Muscle of arm (tissue), 12 donors: ENCODE results near the gene FGF6. TPM values are rescaled to one million over a fixed set of nuclear protein-coding genes. Genes with fewer than 3 reads are reported as not detected.

Experiments
- DNase-seq: peaks from one replicate; pipeline ENCODE4 v3.0.0-alpha.2; 2013
- polyA plus RNA-seq, 12 donors: library from polyadenylated mRNA; unstranded; fragments of 120-200 nt; gene quantifications; one replicate each; pipeline ENCODE4 v1.2.1, GENCODE V29; 2013; ENCODE audit not compliant: insufficient read length in 12 of 12

The FGF6 gene
- polyA plus RNA-seq, 12 donors: 12.8 to 49.3 (median 37.2) TPM; not detected in 1

DNA sequence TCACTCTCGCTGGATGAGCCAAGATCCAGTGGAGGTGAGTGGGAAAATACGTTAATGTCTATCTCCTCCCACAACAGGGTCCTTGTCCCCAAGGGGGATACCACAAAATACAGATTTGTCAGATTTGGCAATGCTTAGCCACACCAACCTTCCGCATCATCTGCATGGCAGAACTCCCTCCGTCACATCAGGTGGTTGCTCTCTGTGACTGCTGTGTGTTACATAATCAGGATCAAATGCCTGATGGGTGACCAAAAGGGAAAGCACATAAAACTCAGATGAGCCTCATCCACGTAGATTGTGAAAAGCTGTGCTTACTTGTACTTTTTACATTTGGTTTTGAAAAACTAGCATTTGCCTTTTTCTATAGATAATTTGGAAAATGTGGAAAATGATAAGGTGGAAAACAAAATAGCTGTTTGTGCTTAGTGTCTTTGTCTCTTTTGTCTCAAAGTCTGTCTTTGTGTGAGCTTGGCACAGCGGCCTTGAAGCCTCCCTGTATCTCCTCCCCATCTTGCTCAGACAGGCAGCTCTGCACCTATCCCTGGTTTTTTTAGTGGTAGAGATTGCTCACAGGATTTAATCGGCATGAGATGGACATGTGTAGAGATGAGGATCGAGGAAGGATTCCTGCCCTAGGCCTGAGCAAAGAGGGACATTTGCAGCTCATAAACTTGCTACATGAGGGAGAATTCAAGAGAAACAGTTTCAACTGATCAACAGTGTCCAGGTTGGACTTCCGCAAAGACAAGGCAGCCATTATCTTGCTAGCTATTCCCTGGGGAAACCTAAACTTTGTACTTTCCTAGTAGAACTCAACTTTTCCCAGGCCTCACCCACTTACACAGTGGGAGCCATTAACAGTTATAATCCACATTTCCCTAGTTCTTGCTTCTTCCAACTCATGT lies 3.6 kb upstream of the FGF6 start:
- DNase-seq: no peak

DNA sequence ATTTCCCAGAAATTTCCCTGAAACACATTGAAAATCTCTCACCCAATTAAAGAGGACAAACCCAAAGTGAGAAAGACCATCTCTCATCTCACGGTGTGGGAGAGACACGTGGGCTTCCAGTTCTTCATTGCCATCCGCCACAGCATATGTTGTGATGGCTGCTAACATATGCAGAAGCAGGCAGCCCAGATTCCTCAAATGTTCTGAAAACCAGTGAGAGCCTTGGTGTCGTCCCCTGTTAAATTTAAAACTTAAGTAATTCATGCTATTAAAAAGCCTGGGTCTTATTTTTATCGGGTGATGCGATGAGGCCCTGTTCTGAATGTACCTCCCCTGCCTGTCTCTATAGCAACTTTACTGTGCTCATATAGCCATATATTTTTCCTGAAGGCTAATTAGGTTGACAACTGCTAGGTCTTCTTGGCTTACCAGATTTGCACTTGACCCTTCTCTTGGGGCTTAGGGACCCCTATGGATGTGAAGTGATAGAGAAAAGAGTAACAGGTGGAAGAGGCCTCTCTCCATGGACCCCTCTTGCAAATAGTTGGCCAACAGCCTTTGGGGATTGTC lies 2.8 kb upstream of the FGF6 start:
- no peak for DNase-seq

DNA sequence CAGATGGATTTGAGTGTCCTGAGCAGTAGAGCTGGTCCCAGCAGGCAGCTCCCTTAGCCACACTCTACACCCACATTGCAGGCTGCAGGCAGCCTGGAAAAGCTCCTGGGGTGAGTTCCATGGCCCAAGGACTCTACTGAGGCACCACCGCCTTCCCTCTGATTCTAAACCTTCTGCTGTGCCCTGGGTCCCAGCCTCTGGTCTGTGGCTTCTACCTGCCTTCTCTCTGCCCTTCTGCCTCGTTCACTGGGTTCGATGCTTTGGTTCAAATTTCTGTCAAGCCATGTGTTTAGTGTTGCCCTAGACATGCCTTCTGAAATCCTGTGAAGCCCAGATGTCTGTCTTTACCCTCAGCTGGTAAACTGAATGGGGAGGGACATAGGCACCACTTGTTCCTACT lies 1.5 kb upstream of the FGF6 start:
- DNase-seq: no peak

DNA sequence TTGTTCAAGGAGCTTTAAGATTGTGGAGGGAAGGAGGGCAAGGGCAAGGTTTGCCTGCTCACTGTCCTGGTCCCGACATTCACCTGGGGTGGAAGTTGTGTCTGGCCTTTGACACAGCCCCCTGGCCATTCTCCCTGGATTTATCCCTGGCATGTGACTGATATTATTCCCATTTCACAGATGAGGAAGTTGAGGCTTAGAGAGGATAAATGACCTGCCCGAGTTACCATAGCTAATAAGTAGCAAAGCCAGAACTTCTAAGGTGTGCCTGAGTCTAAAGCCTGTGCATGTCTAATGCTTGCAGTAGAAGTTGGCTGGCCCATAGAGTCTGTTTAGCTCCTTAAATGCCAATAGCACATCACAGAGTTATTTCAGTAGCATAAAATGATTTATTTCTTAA lies 720 bp upstream of the FGF6 start:
- DNase-seq: no peak

GRCh38 chr12:4444031-4444430 lies 1.6 kb downstream of the FGF6 start:
- DNase-seq: no peak

DNA sequence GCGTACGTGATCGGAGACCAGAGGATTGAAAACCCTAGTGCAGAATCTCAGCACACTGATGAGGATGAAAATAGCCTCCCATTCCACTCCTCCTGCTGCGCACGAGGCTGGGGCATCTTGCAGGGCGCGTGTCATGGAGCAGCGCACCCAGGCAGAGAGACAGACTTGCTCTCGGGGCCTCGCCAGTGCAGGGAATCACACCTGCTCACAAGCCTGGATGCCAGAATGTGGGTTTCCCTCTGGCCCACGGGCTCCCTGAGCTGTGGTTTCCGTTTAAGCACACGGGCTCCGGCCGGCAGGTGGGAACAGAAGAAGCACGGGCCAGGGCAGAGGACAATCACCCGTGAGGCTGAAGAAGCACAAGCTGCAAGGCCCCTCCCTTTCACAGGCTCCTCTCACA lies 2.0 kb downstream of the FGF6 start:
- no peak for DNase-seq

- DNase-seq: no peak
Measured at GRCh38 chr12:4441355-4442335, 4.0 kb downstream of the FGF6 start.

- no peak for DNase-seq
Measured at GRCh38 chr12:4440187-4440941, 5.3 kb downstream of the FGF6 start.

DNA sequence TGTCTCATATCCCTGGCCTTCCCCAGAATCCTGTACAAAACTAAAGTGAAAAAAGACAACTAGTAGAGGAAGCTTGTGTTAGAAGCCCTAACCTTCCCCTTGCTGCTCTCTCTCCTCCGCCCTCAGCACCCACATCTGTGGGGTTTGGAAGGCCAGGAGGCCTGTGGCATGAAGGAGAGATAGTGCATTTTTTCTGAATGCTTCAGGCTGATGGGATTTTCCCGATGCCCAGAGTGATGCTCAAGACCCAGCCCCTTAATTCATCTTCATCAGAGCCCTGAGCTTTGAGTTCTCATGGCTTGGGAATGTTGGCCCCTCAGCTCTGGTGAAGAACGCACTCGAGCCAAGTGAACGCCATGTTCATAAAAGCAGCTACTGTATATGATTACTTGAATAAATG lies 5.9 kb downstream of the FGF6 start:
- no peak for DNase-seq

GRCh38 chr12:4438834-4439596 lies 6.6 kb downstream of the FGF6 start:
- DNase-seq: no peak

DNA sequence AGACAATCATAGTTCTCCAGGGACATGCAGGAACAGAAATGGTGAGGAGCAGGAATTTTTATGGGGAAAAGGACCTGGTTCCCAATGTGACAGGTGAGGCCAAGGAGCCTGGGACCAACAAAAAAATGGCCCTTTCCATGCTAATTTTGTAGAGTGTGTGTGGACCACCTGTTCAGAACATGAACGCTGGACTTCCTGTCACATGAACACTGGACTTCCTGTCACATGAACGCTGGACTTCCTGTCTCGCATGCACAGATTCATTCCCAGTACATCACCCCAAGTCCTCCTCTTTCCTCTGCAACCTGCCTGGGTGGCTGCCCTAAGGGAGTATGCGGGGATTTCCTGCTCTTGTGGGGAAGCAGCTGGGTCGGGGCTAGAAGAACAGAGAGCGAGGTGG lies 10.1 kb downstream of the FGF6 start:
- no peak for DNase-seq

GRCh38 chr12:4434706-4435425 lies 10.7 kb downstream of the FGF6 start:
- DNase-seq: no peak

DNA sequence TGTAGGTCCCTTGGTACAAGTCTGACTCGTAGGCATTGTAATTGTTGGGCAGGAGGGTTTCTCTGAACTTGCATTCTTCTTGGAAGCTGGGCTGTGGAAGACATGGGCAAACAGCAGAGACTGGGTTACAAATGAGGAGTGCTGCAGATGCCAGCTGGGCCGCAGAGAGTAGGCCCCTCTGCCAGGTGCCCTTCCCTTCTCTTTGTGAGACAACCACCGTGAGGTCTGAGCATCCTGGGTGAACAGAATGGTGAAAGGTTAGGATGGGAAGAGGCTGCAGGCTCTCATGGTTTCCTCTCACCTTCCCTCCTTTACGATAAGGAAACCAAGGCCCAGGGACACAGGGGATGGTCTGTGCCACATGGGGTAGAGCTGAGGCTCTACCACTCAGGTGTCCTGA lies 11.3 kb downstream of the FGF6 start:
- DNase-seq: no peak

DNA sequence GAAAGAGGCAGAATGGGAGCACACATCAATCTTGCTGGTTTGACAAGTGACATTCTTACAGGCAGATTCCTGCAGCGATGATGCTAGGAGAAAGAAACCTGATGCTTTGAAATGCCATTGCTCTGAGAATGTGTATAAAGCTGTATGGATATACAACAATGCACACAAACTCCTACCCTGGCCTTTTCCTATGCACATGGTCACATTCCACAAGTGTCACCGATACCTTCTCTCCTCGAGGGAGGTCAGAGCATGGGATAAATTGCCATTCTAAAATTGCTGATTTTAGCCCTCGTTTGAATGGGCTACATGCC lies 11.9 kb downstream of the FGF6 start:
- DNase-seq: no peak

- no peak for DNase-seq
Measured at GRCh38 chr12:4432878-4433744, 12.5 kb downstream of the FGF6 start.

DNA sequence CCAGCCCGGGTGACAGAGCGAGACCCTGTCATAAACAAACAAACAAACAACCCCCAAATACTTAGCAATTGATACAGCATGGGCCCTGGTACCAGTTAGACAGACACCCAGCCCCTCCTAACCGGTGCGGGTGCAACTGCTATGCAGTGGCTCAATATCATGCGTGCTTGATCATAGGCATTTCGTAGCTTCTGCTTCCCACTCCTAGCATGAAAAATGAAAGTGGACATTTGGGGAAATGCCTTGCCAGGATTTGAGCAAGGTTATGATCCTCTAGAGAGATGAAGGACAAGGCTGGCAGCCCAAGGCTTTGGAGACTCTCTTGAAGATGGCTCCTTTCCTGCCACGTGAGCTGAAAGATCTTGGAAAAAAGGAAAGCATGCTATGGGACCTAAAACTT lies 13.7 kb downstream of the FGF6 start:
- DNase-seq: no peak

GRCh38 chr12:4431436-4431835 lies 14.2 kb downstream of the FGF6 start:
- DNase-seq: no peak

DNA sequence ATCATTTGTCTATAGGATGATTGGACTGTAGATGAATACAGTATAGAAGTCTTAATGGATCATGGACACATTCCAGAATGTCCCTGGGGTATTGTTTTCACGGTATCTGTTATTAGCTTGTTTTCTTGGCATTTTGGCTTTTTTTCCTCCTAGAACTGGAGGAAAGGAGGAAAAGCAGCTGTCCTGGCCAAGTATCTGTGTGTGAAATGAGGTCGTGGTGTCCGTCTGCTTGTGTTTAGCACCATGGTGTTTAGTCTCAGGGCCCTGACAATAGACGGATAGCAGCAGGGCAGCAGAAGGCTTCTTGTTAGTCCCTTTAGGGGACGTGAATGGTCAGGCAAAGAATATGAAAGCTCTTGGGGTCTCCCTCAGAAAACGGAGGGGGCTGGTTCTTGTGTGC lies 21.2 kb downstream of the FGF6 start:
- no peak for DNase-seq

DNA sequence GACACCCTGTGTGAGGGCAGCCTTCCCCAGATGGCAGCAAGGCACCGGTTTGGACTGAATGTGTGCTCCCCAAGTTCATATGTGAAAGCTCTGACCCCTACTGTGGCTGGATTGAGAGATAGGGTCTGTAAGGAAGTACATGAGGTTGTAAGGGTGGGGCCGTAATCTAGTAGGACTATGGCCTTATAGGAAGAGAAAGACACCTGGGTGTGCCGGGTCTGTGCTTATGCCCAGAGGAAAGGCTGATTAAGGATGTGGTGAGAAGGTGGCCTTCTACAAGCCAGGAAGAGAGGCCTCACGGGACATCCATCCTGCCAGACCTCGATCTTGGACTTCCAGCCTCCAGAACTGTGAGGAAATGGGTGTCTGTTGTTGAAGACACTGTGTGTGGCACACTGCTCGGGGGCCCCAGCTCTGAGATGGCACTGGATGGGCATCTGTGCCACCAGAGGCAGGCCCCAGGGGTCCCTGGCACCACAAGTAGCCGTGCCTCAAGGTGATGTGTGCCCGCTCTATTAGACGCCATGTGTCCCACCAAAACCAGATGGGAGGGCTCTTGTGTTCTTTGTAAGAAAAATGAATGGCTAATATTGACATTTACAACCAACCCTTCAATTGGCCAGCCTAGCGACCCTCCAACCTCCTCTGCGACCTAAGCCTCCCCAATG lies 22.0 kb downstream of the FGF6 start:
- DNase-seq: no peak
